GM19099 (cell line): ENCODE measurements around the gene RPL32.

Experiments used
- POLR2A ChIP-seq: IDR thresholded peaks from 3 replicates; pipeline ENCODE4 v1.6.1; 2011; ENCODE audit warnings: low read depth; ENCODE audit not compliant: insufficient read length; ENCODE audit errors: extremely low read depth

The RPL32 gene

DNA sequence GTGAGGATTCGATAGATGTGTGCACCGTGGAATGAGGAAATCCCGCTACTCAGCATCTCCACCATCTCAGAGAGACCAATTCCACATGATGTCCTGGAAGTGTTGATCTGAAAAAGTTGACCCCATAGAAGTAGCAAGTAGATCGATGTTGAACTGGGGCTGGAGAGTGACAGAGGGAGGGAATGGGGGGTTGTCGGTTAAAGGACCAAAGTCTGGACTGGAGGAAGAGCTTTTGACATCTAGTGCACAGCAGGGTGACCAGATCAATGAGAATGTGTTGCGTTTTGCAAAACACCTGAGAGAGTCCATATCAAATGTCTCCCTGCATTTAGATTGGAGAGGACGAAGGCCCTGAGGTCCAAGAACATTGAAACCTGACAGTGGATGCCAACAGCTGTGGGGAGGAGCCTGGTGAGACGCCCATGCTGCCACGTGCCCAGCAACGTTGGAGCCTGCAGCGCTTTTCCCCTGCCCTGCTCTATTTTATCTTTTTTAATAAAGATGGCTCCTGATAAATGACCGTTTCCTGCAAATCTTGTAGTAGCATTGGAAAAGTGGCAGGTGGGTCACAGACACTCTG, 30.1 kb upstream of the RPL32 start:
- TF ChIP-seq POLR2A = no peak

GRCh38 chr3:12870942-12871341, 29.6 kb upstream of the RPL32 start:
- no peak for TF ChIP-seq POLR2A

- TF ChIP-seq POLR2A = no peak
Observed at GRCh38 chr3:12869035-12869621, 27.8 kb upstream of the RPL32 start.

GRCh38 chr3:12868039-12869034, 27.0 kb upstream of the RPL32 start:
- TF ChIP-seq POLR2A = no peak

DNA sequence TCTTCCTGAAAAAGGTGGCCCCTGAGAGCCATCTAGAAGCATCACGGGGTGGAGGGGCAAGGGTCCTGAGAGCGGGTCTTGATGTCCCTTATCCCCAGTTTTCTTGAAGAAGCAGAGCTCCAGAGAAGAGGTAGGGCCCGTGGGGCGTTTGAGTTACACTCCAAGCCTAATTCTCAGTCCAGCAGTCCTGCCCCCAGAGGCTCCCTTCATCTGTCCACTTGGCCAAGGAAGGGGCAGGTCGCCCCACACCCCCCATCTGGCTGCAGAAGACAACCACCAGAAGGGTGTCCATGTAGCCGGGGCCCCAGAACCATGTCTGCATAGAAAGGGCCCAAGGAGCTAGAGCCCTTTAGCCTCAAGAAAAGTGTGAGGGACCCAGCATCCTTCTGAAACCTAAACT, 25.5 kb upstream of the RPL32 start:
- TF ChIP-seq POLR2A = no peak

GRCh38 chr3:12865271-12865670, 23.9 kb upstream of the RPL32 start:
- no peak for TF ChIP-seq POLR2A

- no peak for TF ChIP-seq POLR2A
Observed at GRCh38 chr3:12862387-12862786, 21.0 kb upstream of the RPL32 start.

DNA sequence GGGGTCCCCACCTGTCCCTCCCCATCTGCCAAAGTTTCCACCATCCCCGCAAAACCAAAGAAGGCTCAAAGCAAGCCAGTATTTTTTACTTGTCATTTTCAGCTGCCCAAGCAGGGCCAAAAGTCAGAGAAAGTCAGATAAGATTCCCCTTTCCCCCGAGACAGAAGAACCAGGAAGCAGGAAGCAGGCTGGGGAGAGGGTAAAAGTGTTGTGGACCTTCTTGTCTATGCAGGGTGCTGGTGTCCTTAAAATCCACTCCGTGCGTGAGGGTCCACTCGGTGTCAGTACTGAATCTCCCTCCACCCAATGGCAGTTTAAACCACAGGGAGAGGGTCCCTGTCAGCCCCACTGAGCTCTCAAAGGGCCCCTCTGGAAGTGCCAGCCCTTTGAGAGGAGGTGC, 20.2 kb upstream of the RPL32 start:
- TF ChIP-seq POLR2A = no peak

DNA sequence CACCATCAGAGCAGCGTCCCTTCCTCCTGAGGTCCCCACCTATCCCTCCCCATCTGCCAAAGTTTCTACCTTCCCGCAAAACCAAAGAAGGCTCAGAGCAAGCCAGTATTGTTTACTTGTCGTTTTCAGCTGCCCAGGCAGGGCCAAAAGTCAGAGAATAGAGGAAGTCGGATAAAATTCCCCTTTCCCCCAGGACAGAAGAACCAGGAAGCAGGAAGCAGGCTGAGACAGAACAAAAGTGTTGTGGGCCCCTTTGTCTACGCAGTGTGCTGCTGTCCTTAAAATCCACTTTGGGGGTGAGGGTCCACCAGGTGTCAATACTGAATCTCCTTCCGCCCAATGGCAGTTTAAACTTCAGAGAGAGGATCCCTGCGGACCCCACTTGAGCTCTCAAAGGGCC, 18.5 kb upstream of the RPL32 start:
- no peak for TF ChIP-seq POLR2A

- no peak for TF ChIP-seq POLR2A
Observed at GRCh38 chr3:12856626-12857025, 15.3 kb upstream of the RPL32 start.

DNA sequence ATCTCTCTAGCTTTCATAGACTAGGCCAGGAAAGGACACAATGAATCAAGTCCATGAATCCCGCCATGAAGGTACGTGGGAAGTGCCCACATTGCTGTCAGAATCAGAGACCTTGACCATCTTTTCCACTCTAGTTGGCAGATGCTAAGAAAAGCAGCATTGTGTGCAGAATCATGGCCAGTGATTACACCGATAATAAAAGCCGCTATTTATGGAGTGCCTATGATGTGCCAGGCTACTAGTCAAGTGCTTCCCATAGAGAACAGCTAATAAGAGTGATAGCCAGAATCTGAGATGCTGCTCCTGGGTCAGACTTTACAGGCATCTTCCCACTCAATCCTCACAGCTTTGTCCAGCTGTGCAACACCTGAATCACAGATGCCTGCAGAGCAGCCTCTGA, 13.2 kb upstream of the RPL32 start:
- no peak for TF ChIP-seq POLR2A

- no peak for TF ChIP-seq POLR2A
Observed at GRCh38 chr3:12852201-12852600, 10.8 kb upstream of the RPL32 start.

DNA sequence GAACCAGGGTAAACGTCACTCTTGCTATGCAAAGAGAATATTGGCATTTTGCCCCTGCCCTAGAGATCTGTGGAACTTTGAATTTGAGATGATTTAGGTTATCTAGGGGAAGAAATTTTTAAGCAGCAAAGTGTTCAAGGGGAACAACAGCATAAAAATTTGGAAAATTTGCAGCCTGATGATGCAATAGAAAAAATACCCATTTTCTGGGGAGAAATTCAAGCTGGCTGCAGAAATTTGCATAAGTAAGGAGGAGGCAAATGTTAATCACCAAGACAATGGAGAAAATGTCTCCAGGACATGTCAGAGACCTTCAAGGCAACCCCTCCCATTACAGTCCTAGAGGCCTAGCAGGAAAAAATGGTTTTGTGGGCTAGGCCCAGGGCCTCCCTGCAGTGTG, 4.4 kb upstream of the RPL32 start:
- no peak for TF ChIP-seq POLR2A

GRCh38 chr3:12842469-12842868, 1.1 kb upstream of the RPL32 start:
- no peak for TF ChIP-seq POLR2A

- TF ChIP-seq POLR2A = no peak
Observed at GRCh38 chr3:12841970-12842328, 584 bp upstream of the RPL32 start.

DNA sequence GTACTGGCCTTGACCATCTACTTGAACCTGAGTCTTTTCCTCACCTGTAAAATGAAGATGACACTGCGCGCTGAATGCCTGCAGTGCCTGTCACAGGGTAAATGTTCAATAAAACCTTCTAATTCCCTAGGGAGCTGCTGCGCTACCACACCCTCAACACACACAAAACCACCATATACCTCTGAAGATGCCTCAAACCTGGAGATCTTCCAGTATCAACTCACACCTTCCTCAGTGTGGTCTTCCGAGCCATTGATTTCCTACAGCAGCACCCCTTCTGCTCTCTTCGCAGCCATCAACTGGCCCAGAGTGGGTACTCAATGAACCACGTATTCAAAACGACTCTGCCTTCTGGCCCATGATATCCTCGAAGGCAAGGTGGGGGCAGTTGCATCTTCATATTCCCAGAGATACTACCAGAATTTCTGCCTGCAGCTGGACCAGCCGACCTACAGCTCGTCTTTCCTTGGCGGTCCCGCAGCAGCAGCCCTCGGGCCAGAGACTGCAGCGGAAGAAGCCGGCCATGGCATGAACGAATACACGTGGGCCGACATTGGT, 695 bp downstream of the RPL32 start:
- TF ChIP-seq POLR2A = no peak

DNA sequence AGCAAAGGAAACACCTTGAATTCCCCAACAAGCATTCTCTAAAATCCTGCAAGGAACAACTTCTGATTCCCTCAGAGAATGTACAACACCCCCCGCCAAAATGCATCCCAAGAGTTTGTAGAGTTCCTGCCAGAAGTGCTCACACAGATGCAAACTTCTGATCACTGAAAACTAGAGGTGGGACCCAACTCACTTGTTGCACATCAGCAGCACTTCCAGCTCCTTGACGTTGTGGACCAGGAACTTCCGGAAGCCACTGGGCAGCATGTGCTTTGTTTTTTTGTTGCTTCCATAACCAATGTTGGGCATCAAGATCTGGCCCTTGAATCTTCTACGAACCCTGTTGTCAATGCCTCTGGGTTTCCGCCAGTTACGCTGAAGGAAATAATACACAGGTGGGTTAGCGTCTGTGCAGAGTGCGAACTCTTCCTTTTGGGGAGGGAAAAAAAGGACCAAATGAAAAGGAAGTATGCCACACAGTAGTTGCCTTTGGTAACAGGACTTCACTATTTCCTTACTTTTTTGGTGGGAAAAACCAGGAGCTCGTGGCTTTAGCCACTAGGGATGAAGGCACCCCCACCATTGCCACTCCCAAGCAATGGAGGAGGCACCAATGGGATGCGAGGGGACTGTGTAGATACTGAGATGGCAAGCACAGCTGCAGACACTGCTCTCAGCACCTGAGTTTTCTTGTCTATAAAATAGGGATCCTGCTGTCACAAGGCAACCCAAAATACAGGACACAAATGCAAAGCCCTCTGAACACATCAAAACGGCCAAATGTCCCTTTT, 2.0 kb downstream of the RPL32 start:
- no peak for TF ChIP-seq POLR2A
